NCI-H1048 (cell line): Measurements from ENCODE around the gene SCIMP.
"Not testable (repeated sequence)": the region's sequence is repeated elsewhere in the genome, so short reads cannot be mapped to it uniquely, and the experiment has no call there.

Source experiments
- DNase-seq: peaks from one replicate; lab custom pipeline; 2025; lab: John Stamatoyannopoulos, UW

The SCIMP gene

DNA sequence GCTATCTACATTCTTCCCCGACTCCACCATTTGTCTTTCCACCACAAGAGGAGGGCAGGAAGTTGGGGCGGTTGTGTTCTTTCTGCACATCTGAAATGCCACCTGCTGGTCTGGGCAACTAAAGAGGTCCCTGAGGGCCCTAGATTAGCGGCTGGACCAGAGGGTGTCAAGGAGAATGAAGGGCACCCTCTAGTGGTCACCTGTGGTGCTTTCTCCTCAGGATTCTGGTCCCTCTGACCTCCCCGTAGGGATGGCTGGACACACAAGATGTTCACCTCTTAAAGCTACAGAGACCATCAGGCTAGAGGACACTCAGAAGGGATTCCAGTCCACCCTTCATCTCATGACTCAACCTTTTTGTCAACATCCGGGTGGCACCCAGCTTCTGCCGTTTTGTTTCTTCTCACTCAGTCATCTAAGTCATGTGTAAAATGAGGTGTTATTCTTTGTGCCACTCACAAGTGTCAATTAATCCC, 2.9 kb upstream of the SCIMP start:
- DNase-seq, result no peak

GRCh38 chr17:5236938-5237540, 2.4 kb upstream of the SCIMP start:
- DNase-seq, result no peak

DNA sequence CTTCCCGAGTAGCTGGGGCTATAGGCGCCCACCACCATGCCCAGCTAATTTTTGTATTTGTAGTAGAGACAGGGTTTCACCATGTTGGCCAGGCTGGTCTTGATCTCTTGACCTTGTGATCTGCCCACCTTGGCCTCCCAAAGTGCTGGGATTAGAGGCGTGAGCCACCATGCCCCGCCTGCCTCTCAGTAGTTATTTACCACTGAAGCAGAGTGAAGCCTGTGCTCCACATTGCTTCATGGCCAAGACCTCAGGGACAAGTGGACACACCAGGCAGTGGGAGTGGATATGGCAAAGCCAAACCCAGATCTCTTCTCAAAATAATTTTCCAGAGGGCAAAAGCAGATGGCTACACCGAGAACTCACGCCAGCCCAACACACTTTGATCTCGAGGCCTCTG, 1.2 kb downstream of the SCIMP start:
- DNase-seq, result not testable (repeated sequence)

DNA sequence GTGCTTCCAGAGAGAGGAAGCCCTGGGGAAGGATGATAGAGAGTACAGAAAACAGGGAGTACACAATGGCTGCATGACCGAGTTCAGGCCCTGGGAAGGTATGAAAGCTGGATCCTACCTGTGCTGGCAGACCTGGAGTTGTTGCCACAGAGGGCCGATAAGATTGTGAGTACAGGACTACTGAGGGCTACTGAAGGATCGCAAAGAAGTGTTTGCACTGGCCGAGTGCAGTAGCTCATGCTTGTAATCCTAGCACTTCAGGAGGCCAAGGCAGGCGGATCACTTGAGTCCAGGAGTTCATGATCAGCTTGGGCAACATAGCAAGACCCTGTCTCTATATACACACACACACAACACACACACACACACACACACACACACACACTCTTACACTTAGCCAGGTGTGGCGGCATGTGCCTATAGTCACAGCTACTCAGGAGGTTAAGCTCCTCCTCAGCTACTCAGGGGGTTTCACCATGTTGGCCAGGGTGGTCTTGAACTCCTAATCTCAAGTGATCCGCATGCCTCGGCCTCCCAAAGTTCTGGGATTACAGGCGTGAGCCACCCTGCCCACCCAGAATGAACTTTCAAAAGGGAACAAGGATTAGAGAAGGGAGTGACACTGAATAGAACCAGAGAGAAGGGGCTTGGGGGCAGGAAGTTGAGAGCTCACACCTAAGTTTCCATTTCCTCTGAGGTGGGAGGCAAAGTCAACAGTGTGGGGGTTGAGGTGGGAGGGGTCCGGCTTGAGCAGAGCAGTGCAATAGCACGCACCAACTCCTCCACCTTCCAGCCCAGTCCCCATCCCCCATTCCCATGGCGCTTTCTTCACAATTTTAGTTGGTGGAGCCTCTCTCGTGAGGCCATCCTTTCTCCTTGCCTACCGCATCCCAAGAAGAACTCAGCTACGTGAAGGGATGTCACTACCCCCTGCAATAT, 7.5 kb downstream of the SCIMP start:
- no peak for DNase-seq

DNA sequence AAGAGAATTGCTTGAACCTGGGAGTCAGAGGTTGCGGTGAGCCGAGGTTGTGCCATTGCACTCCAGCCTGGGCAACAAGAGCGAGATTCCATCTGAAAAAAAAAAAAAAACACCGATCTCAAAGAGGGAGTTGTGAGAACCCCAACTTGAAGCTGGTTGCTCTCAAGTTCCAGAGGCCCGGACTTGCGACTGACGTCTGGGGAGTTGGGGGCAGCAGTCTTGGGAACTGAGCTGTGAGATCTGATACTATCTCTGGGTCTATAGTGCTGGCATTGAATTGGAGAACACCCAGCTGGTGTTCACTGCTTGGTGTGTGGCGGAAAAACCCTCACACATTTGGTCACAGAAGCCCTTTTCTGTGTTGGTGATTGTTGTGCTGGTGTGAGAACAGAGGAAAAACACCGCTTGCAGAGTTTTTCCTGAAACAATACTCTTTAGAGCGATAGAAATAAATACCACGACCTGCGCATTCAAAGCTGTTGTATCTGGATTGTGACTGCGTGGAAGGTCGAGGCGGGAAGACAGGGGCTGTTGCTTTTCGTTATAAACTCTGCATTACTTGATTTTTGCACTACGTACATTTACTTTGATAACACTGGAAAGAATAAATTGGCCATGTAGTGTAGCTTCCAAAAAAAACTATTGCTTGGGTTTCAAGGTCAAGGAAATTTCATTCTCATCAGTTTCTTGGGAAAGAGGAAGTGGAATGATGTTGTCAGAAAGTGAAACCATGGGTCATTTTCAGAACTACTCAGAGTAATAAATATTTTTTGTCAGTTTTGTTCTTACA, 8.8 kb downstream of the SCIMP start:
- DNase-seq, result no peak

- not testable (repeated sequence) for DNase-seq
These were observed 12.7 kb downstream of the SCIMP start for GRCh38 chr17:5221912-5222311.

- DNase-seq, result no peak
These were observed 14.6 kb downstream of the SCIMP start for GRCh38 chr17:5220074-5220473.

DNA sequence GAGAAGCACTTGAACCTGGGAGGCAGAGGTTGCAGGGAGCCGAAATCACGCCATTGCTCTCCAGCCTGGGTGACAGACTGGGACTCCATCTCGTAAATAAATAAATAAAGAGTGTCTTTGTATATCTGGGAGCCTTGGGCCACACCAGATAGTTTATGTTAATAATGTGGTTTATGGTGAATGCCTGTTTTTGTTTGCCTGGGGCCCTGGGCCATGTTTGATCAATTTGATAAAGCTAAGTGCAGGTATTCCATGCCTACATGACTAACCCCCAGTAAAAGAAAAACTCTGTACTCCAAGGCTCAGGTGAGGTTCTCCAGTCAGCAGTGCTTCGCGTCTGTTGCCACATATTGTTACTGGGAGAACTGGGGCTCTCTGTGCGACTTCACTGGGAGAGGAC, 15.1 kb downstream of the SCIMP start:
- DNase-seq, result no peak

- not testable (repeated sequence) for DNase-seq
These were observed 17.1 kb downstream of the SCIMP start for GRCh38 chr17:5217562-5217961.

- DNase-seq, result no peak
These were observed 23.2 kb downstream of the SCIMP start for GRCh38 chr17:5211458-5211857.

GRCh38 chr17:5210614-5211252, 23.9 kb downstream of the SCIMP start:
- DNase-seq, result no peak

DNA sequence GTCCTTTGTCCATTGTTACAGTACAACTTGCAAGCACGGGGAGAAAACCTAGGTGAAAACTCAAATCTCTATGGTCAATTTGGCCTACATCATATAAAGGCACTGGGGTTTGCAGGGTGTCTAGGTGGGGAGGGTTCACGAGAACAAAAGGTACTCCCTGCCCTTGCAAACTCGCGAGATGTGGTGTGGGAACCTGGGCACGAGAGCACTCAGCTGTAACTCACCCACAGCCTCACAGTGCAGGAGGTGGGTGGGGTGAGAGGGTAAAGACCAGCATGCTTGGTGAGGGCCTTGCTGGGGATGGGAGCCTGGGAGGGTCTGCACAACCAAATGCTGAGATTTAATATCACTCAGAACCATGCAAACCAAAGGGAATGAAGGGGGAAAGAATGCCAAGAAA, 24.6 kb downstream of the SCIMP start:
- no peak for DNase-seq

GRCh38 chr17:5209396-5209795, 25.3 kb downstream of the SCIMP start:
- no peak for DNase-seq

GRCh38 chr17:5203908-5204294, 30.8 kb downstream of the SCIMP start:
- no peak for DNase-seq

- no peak for DNase-seq
These were observed 31.3 kb downstream of the SCIMP start for GRCh38 chr17:5203178-5203907.

DNA sequence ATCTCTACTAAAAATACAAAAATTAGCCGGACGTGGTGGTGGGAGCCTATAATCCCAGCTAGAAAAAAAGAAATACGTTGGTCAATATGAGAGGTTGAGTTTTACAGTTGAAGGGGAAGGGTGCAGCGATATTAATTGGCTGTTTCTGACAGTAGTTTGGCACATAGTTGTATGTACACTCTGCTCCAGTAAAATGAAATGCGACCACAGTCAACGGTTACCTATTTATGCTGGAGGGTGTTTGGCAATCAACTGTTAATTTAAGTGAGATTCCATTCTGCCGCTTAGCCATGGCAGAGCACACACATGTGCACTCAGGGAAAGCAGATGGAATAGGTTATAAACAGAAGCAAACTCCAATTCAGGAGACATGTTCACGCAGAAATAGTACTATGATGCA, 33.6 kb downstream of the SCIMP start:
- DNase-seq, result no peak

GRCh38 chr17:5200360-5200759, 34.3 kb downstream of the SCIMP start:
- no peak for DNase-seq

DNA sequence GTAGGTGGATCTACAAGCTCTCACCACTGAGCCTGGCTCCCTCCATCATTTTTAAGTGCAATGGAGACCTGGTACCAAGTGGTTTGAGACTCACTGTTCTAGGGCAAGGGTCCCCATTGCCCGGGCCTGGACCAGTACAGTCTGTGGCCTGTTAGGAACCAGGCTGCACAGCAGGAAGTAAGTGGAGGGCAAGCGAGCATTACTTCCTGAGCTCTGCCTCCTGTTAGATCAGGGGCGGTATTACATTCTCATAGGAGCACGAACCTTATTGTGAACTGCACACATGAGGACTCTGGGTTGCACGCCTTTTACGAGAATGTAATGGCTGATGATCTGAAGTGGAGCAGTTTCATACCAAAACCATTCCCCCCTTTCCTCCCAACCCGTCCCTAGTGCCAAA, 36.2 kb downstream of the SCIMP start:
- no peak for DNase-seq

DNA sequence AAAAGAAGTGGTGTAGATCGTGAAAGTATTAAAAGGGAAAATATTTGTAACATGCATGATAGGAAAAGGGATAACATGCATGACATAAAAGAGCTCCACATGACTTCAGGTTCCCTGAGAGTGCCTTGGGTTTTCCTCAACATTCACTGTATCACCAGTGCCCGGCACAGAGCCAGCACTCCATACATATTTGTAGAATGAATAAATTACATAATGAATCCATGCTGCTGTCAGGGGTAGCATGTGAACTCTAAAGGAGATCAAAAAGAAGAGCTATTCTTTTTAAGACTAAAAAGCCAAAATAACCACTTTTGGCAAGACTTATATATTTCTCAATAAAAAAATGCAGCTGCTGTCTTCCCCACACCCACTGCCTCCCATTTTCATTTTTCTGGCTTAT, 40.3 kb downstream of the SCIMP start:
- no peak for DNase-seq

GRCh38 chr17:5191541-5192417, 42.9 kb downstream of the SCIMP start, which contains the start of gene ZNF594:
Gene ZNF594 (minus strand): TSS chr17:5191868. CDS start chr17:5184256, 7,612 bp downstream.
- peak; percentile 94 for DNase-seq
